ENCODE results near the gene EVA1A. TPM values are rescaled to one million over a fixed set of nuclear protein-coding genes. Genes with fewer than 3 reads are reported as not detected.

Gene EVA1A
- total RNA-seq, 4 donors from 2014 or later, result 0.17 to 1.2 (median 0.69) TPM; not detected in 1

DNA sequence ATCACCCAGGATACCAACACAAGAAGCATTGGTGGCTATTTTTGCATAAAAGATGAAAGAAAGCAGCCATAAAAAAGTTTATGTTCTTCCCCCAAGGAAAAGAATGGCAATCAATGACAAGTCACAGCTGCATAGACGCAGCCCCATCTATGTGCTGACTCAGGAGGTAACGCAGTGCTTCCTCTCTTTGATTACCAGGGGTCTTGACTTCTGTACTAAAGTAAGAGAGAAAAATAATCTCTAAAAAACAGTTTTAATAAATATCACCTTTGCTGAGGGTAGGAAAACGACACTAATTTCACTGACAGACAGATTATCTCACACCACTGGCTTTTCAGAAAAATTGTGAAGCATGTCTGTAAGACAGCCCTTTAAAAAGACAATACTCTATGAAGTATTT is 33.9 kb upstream of the EVA1A start:
- H3K36me3 ChIP-seq, result no peaks in the 10 kb centered on the region
- no peak overlapping the region for H3K4me3 ChIP-seq
- no peak overlapping the region for H3K27ac ChIP-seq (replicated peaks in 1 of 4)
- 65% methylated on average over 3 of the region's 3 CpGs for WGBS
- H3K27me3 ChIP-seq, result no peaks in the 10 kb centered on the region
- no peaks in the 10 kb centered on the region for H3K4me1 ChIP-seq
- H3K9me3 ChIP-seq, result no peaks in the 10 kb centered on the region
- TF ChIP-seq, protein P1, sequence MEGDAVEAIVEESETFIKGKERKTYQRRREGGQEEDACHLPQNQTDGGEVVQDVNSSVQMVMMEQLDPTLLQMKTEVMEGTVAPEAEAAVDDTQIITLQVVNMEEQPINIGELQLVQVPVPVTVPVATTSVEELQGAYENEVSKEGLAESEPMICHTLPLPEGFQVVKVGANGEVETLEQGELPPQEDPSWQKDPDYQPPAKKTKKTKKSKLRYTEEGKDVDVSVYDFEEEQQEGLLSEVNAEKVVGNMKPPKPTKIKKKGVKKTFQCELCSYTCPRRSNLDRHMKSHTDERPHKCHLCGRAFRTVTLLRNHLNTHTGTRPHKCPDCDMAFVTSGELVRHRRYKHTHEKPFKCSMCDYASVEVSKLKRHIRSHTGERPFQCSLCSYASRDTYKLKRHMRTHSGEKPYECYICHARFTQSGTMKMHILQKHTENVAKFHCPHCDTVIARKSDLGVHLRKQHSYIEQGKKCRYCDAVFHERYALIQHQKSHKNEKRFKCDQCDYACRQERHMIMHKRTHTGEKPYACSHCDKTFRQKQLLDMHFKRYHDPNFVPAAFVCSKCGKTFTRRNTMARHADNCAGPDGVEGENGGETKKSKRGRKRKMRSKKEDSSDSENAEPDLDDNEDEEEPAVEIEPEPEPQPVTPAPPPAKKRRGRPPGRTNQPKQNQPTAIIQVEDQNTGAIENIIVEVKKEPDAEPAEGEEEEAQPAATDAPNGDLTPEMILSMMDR (IDR thresholded peaks at IDR 0.05), result no peak
- TF ChIP-seq POLR2AphosphoS5 (IDR thresholded peaks at IDR 0.05), result no peak
- no peak for TF ChIP-seq POLR2A (IDR thresholded peaks at IDR 0.05; ENCODE audit: low read depth)
- no peak for TF ChIP-seq EP300 (IDR thresholded peaks at IDR 0.05)
- no peak for DNase-seq (ENCODE audit: extremely low spot score)
- intact Hi-C loops (cut with DNase I), result no loop called here

DNA sequence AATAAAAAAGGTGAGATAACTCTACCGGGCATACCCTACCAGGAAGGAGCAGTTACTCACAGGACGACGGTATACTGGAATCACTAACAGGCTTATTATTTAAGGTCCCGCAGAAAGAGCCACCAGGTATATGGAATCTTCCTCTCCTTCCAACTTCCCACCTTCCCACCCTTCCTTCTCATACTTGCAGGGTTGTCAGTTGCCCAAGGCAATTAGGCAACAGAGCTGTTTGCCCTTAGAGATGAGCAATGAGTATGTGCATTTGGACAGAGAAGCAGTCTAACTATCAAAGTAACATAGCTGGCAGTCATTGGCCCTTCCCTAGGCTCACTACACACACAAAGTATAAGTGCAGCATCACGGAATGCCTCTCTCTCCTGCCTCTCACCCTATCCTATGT is 32.1 kb upstream of the EVA1A start:
- WGBS, result 98% methylated on average over 5 of the region's 5 CpGs
- no peak overlapping the region for H3K27ac ChIP-seq (replicated peaks in 1 of 4)
- no peak for DNase-seq (ENCODE audit: extremely low spot score)

DNA sequence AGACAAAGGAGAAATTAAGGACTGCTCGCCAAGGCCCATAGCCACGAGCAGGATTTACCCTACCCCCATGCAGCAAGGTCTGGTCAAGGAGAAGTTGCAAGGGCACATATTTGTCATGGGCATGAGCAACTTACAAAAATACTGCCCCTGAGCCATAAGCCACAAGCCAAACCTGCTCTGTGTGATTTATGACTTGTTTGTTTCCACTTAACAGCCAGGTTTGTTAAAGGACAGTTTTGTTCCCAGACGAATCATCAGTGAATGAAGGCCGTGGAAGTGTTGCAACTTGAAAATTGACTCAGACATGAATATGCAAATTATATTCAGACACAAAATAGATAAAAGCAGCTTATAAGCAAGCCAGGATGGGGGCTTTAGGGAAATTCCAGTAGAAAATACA is 31.3 kb upstream of the EVA1A start:
- intact Hi-C loops (cut with DNase I), result no loop called here
- 58% methylated on average over 4 of the region's 4 CpGs for WGBS
- TF ChIP-seq EP300 (IDR thresholded peaks at IDR 0.05) (no peak), POLR2A (IDR thresholded peaks at IDR 0.05; ENCODE audit: low read depth) (no peak), POLR2AphosphoS5 (IDR thresholded peaks at IDR 0.05) (no peak)
- TF ChIP-seq, protein P1 (IDR thresholded peaks at IDR 0.05), result no peak
- H3K9me3 ChIP-seq, result no peaks in the 10 kb centered on the region
- H3K27ac ChIP-seq (replicated peaks in 1 of 4), result no peak overlapping the region
- H3K4me3 ChIP-seq, result no peak overlapping the region
- no peaks in the 10 kb centered on the region for H3K4me1 ChIP-seq
- DNase-seq (ENCODE audit: extremely low spot score), result no peak
- no peaks in the 10 kb centered on the region for H3K27me3 ChIP-seq
- H3K36me3 ChIP-seq, result no peaks in the 10 kb centered on the region

More for the DNA sequence above, 32.1 kb upstream of the EVA1A start:
- Histone ChIP-seq H3K9me3 (no peaks in the 10 kb centered on the region), H3K4me3 (no peak overlapping the region), H3K36me3 (no peaks in the 10 kb centered on the region), H3K4me1 (no peaks in the 10 kb centered on the region), H3K27me3 (no peaks in the 10 kb centered on the region)
- TF ChIP-seq POLR2A (IDR thresholded peaks at IDR 0.05; ENCODE audit: low read depth) (no peak), POLR2AphosphoS5 (IDR thresholded peaks at IDR 0.05) (no peak), EP300 (IDR thresholded peaks at IDR 0.05) (no peak)
- TF ChIP-seq, protein P1 (IDR thresholded peaks at IDR 0.05), result no peak
- intact Hi-C loops (cut with DNase I), result no loop called here

DNA sequence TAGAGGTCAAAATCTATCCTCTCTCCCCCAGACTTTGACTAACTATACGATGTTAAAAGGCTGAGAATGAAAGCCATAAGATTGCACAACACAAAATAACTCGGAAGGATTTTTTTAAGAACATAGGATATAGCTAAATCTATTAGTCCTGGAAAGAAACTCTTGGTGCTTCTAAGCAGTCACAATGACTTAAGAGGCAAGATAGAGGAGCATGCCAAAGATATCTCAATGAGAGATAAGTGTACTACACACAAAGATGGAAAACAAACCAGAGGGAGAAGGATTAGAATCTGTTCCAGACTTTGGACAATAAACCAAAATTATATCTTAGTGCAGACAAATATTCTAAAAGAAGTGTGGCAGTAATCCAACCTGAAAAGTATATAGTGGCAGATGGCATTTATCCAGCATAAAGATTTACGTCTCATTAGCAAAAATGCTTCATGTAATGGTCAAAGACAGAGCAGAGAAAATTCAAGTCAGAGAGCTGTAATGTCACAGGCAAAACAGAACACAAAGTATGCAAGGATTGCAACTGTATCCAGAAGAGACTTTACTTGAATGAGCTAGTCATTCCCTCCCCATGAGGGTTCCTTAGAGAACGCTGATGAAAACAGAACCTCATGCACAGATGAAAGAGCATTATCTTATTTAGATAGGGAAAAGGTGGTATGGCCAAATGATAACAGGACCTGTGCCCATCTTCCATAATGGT is 28.8 kb upstream of the EVA1A start:
- Histone ChIP-seq H3K4me3 (no peak overlapping the region), H3K9me3 (no peaks in the 10 kb centered on the region), H3K4me1 (no peaks in the 10 kb centered on the region), H3K27ac (replicated peaks in 1 of 4) (no peak overlapping the region), H3K36me3 (no peaks in the 10 kb centered on the region), H3K27me3 (no peaks in the 10 kb centered on the region)
- DNase-seq (ENCODE audit: extremely low spot score), result no peak
- intact Hi-C loops (cut with DNase I), result no loop called here
- WGBS, result 64% methylated on average over 4 of the region's 4 CpGs
- TF ChIP-seq POLR2A (IDR thresholded peaks at IDR 0.05; ENCODE audit: low read depth) (no peak), POLR2AphosphoS5 (IDR thresholded peaks at IDR 0.05) (no peak), EP300 (IDR thresholded peaks at IDR 0.05) (no peak)
- TF ChIP-seq, protein P1 (IDR thresholded peaks at IDR 0.05), result no peak
